Vagina (tissue), 2 donors: ENCODE measurements around the gene OMP. TPM values are rescaled to one million over a fixed set of nuclear protein-coding genes. Genes with fewer than 3 reads are reported as not detected.
"Not testable (repeated sequence)": the region's sequence is repeated elsewhere in the genome, so short reads cannot be mapped to it uniquely, and the experiment has no call there.

Experiments
- DNase-seq, 2 donors: peaks; one replicate each; pipeline ENCODE4 v3.0.0-alpha.2; 2017; ENCODE audit errors: extremely low spot score in 2 of 2
- H3K27ac ChIP-seq: fragments of 200-600 bp; sonication (generic); one replicate; pipeline ENCODE4 v1.5.1; 2019
- H3K27me3 ChIP-seq: fragments of 200-600 bp; sonication (generic); one replicate; pipeline ENCODE4 v1.5.1; 2019
- H3K36me3 ChIP-seq, 2 donors: fragments of 200-600 bp; sonication (generic); one replicate each; pipeline ENCODE4 v1.5.1; 2017 to 2019
- H3K4me1 ChIP-seq: fragments of 200-600 bp; sonication (generic); one replicate; pipeline ENCODE4 v1.5.1; 2019
- H3K4me3 ChIP-seq, 2 donors: fragments of 200-600 bp; sonication (generic); 1 replicate in 1 of 2; 2 replicates in 1 of 2; pipeline ENCODE4 v1.5.1; 2016 to 2019
- H3K9me3 ChIP-seq: fragments of 200-600 bp; sonication (generic); one replicate; pipeline ENCODE4 v1.5.1; 2019
- POLR2A ChIP-seq, 2 donors: fragments of 450-650 bp; IDR thresholded peaks; one replicate each; pipeline ENCODE4 v1.6.1; 2017; ENCODE audit warnings: antibody characterized with exemption in 2 of 2, mild to moderate bottlenecking in 2 of 2, moderate library complexity in 2 of 2
- POLR2AphosphoS5 ChIP-seq, 2 donors: sonication (generic); formaldehyde crosslinking; IDR thresholded peaks; one replicate each; pipeline ENCODE4 v1.9.0; 2017; ENCODE audit warnings: antibody characterized with exemption in 2 of 2, mild to moderate bottlenecking in 2 of 2, low read depth in 1 of 2; ENCODE audit not compliant: insufficient read depth in 1 of 2
- intact Hi-C: fragments of 100-400 bp; cut with DNase I; formaldehyde crosslinking; loops from one replicate; pipeline ENCODE4 v1.15.1; 2023
- total RNA-seq: library from RNA; depleted of rRNA; stranded (reverse); fragments of >200 nt; gene quantifications from one replicate; pipeline ENCODE4 v1.2.3, GENCODE V29; 2016
- TF ChIP-seq, protein P1 (sequence below), 3 experiments: fragments of 450-650 bp in 2 of 3; fragments of 200-600 bp in 1 of 3; sonication (generic) in 1 of 3; IDR thresholded peaks; one replicate each; pipeline ENCODE4 v1.5.1; 2017 to 2019; ENCODE audit warnings: antibody characterized with exemption in 3 of 3, mild to moderate bottlenecking in 2 of 3, moderate library complexity in 2 of 3

The OMP gene
- total RNA-seq, 1 donor from 2014 or later = not detected

DNA sequence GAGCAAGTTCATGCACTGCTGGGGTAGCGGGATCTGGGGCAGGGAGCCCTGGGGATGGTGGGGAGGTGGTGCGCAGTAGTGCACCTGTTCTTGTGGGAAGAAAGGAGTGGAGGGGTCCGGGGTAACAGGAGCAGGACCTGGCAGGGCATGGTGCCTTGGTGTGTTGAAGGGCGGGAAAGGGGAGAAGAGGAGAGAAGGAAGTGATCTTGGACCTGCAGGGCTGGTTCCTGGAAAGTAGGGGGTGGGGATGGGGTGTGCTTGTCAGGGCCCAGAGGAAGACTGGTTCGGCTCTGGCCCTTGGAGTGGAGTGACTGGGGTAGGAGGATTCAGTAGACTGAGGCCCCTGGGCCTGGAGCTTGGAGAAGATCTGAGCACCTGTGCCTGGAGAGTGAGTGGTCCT, 46.7 kb upstream of the OMP start:
- Histone ChIP-seq H3K4me3 (no peak overlapping the region), H3K27me3 (no peaks in the 10 kb centered on the region), H3K4me1 (no peaks in the 10 kb centered on the region), H3K36me3 (no peaks in the 10 kb centered on the region), H3K27ac (no peak overlapping the region), H3K9me3 (peaks cover 12% of the 10 kb centered on the region)
- intact Hi-C loops = no loop called here
- no peak for DNase-seq
- TF ChIP-seq, protein P1, sequence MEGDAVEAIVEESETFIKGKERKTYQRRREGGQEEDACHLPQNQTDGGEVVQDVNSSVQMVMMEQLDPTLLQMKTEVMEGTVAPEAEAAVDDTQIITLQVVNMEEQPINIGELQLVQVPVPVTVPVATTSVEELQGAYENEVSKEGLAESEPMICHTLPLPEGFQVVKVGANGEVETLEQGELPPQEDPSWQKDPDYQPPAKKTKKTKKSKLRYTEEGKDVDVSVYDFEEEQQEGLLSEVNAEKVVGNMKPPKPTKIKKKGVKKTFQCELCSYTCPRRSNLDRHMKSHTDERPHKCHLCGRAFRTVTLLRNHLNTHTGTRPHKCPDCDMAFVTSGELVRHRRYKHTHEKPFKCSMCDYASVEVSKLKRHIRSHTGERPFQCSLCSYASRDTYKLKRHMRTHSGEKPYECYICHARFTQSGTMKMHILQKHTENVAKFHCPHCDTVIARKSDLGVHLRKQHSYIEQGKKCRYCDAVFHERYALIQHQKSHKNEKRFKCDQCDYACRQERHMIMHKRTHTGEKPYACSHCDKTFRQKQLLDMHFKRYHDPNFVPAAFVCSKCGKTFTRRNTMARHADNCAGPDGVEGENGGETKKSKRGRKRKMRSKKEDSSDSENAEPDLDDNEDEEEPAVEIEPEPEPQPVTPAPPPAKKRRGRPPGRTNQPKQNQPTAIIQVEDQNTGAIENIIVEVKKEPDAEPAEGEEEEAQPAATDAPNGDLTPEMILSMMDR (IDR thresholded peaks at IDR 0.05) = no peak
- no peak for TF ChIP-seq POLR2A (IDR thresholded peaks at IDR 0.05)
- TF ChIP-seq POLR2AphosphoS5 (IDR thresholded peaks at IDR 0.05; ENCODE audit: insufficient read depth in 1 of 2, low read depth in 1 of 2) = no peak

DNA sequence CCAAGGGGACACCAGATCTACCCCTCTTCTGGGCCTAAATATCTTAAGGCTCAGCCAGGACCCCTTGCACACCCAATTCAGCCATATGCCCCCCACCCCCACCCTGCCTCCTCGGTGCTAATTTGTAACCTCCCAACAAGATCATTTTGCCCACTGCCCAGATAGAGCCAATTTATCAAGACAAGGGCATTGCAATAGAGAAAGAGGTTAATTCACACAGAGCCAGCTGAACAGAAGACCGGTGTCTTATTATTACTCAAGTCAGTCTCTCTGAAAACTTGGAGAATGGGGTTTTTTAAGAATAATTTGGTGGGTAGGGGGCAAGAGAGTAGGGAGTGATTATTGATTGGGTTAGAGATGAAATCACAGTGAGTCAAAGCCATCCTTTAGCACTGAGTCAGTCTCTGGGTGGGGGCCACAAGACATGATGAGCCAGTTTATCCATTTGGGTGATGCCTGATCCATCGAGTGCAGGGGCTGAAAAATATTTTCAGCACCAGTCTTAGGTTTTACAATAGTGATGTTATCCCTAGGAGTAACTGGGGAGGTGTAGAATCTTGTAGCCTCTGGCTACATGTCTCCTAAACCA, 45.7 kb upstream of the OMP start:
- H3K4me1 ChIP-seq = no peaks in the 10 kb centered on the region
- no peaks in the 10 kb centered on the region for H3K36me3 ChIP-seq
- intact Hi-C loops = no loop called here
- no peaks in the 10 kb centered on the region for H3K27me3 ChIP-seq
- TF ChIP-seq POLR2A (IDR thresholded peaks at IDR 0.05) = no peak
- TF ChIP-seq, protein P1 (IDR thresholded peaks at IDR 0.05) = no peak
- TF ChIP-seq POLR2AphosphoS5 (IDR thresholded peaks at IDR 0.05; ENCODE audit: insufficient read depth in 1 of 2, low read depth in 1 of 2) = no peak
- H3K4me3 ChIP-seq = no peak overlapping the region
- H3K27ac ChIP-seq = no peak overlapping the region
- no peak for DNase-seq
- H3K9me3 ChIP-seq = peaks cover 12% of the 10 kb centered on the region

DNA sequence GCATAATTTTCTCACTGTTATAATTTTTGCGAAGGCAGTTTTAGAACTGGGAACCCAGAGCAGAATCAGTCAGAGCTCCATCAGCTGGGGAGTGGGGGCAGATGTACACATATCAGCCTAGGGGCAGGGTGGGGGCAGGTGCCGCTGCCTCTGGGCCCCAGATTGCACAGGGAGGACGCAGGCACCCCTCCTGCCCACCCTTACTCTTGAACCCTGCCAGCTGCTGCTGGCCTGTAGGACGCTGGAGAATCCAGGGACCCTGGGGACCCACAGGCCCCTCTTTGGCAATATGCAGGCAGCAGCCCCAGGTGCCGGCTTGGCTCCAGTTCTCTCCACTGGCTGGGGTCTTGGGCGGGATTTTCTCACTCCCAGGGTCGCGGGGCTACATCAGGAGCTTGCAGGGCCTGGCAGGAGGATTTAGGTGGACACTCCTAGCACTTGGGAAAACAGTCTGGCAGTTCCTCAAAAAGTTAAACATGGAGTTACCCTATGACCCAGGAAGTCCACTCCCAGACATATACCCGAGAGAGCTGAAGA, 44.6 kb upstream of the OMP start:
- TF ChIP-seq POLR2AphosphoS5 (IDR thresholded peaks at IDR 0.05; ENCODE audit: insufficient read depth in 1 of 2, low read depth in 1 of 2) = no peak
- DNase-seq = no peak
- no peaks in the 10 kb centered on the region for H3K36me3 ChIP-seq
- intact Hi-C loops = no loop called here
- peaks cover 12% of the 10 kb centered on the region for H3K9me3 ChIP-seq
- no peaks in the 10 kb centered on the region for H3K27me3 ChIP-seq
- H3K4me3 ChIP-seq = no peak overlapping the region
- no peaks in the 10 kb centered on the region for H3K4me1 ChIP-seq
- no peak overlapping the region for H3K27ac ChIP-seq

DNA sequence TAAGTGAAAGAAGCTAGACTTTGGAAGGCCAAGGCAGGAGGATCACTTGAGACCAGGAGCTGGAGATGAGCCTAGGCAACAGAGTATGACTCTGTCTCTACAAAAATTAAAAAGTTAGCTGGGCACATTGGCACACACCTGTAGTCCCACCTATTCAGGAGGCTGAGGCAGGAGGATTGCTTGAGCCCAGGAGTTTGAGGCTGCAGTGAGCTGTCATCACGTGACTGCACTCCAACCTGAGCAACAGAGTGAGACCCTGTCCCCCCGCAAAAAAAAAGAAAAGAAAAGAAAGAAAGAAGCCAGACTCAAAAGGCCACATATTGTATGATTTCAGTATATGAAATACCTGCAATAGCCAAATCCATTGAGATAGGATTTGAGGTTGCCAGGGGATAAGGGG, 43.7 kb upstream of the OMP start:
- intact Hi-C loops = no loop called here
- Histone ChIP-seq H3K9me3 (peaks cover 12% of the 10 kb centered on the region), H3K36me3 (no peaks in the 10 kb centered on the region), H3K4me1 (no peaks in the 10 kb centered on the region), H3K27ac (no peak overlapping the region), H3K27me3 (no peaks in the 10 kb centered on the region), H3K4me3 (no peak overlapping the region)
- no peak for DNase-seq
- TF ChIP-seq POLR2AphosphoS5 (IDR thresholded peaks at IDR 0.05; ENCODE audit: insufficient read depth in 1 of 2, low read depth in 1 of 2) (no peak), POLR2A (IDR thresholded peaks at IDR 0.05) (no peak)
- TF ChIP-seq, protein P1 (IDR thresholded peaks at IDR 0.05) = no peak

DNA sequence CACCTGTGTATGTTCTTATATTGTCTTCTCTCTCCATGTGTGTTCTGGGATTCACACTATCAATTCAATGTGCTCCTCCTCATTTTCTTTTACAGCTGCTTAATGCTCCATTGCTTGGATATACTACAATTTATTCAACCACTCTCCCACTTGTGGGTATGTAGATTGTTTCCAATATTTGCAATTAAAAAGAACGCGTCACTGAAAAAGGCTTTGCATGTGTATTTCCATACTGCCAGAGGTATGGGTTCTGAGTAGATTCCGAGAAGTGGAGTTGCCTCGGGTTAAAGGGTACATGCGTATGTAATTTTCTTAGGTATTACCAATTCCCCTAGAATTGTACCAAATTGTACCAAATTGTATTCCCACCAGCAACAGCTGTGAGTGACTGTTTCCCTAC, 42.8 kb upstream of the OMP start:
- Histone ChIP-seq H3K36me3 (no peaks in the 10 kb centered on the region), H3K9me3 (peaks cover 12% of the 10 kb centered on the region), H3K27me3 (no peaks in the 10 kb centered on the region), H3K27ac (no peak overlapping the region), H3K4me1 (no peaks in the 10 kb centered on the region), H3K4me3 (no peak overlapping the region)
- no peak for TF ChIP-seq POLR2A (IDR thresholded peaks at IDR 0.05)
- intact Hi-C loops = no loop called here
- DNase-seq = no peak

DNA sequence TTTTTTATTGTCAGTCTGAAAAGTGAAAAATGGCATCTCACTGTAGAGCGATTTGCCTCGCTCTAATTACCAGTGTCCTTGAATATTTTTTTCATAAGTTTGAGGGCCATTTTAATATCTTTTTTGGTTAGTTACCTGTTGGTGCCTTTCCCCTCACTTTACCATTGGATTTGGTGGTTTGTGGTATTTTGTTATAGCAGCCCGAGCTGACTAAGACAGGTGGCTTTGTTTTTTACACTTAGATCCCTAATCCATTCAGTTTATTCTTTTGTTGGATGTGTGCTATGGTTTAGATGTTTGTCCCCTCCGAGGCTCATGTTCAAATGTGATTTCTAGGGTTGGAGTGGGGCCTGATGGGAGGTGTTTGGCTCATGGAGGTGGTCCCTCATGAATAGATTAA, 42.4 kb upstream of the OMP start:
- Histone ChIP-seq H3K27me3 (no peaks in the 10 kb centered on the region), H3K4me3 (no peak overlapping the region), H3K27ac (no peak overlapping the region), H3K36me3 (no peaks in the 10 kb centered on the region), H3K9me3 (peaks cover 12% of the 10 kb centered on the region), H3K4me1 (no peaks in the 10 kb centered on the region)
- no peak for DNase-seq
- intact Hi-C loops = no loop called here
- TF ChIP-seq POLR2A (IDR thresholded peaks at IDR 0.05) = no peak
- TF ChIP-seq POLR2AphosphoS5 (IDR thresholded peaks at IDR 0.05; ENCODE audit: insufficient read depth in 1 of 2, low read depth in 1 of 2) = no peak
- TF ChIP-seq, protein P1 (IDR thresholded peaks at IDR 0.05) = no peak

DNA sequence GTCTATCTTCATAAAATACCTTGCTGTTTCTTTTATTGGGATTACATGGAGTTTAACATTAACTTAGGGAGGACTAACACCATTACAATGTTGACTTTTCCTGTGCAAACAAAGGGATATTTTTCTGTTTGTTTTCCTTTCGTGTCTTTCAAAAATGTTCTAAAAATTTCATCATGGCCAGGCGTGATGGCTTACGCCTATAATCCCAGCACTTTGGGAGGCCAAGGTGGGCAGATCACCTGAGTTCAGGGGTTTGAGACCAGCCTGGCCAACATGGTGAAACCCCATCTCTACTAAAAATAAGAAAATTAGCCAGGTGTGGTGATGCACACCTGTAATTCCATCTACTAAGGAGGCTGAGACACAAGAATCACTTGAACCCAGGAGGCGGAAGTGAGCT, 41.4 kb upstream of the OMP start:
- intact Hi-C loops, H3K36me3 ChIP-seq, DNase-seq, H3K4me3 ChIP-seq, H3K27ac ChIP-seq, H3K4me1 ChIP-seq, H3K27me3 ChIP-seq: not testable (repeated sequence)
- peaks cover 10% of the 10 kb centered on the region for H3K9me3 ChIP-seq
